DOHH2 (cell line): ENCODE data around the gene ZNF780A.

ENCODE experiments used
- H3F3A ChIP-seq: fragments of 200-600 bp; sonication (generic), shearing (Covaris generic); 2 replicates; pipeline ENCODE4 v1.6.0; 2016; ENCODE audit warnings: antibody characterized with exemption, mild to moderate bottlenecking; ENCODE audit not compliant: control insufficient read depth, insufficient read depth
- H3K27ac ChIP-seq: fragments of 200-600 bp; sonication (generic); 2 replicates; pipeline ENCODE4 v1.5.1; 2014; ENCODE audit warnings: low read depth, mild to moderate bottlenecking, low read length, moderate library complexity
- H3K27me3 ChIP-seq: fragments of 200-600 bp; sonication (generic); 2 replicates; pipeline ENCODE4 v1.6.1; 2014; ENCODE audit warnings: mild to moderate bottlenecking, low read length, mixed read lengths; ENCODE audit not compliant: control insufficient read depth
- H3K36me3 ChIP-seq: fragments of 200-600 bp; sonication (generic); 2 replicates; pipeline ENCODE4 v1.6.1; 2014; ENCODE audit warnings: mild to moderate bottlenecking, low read length, moderate library complexity, mixed read lengths; ENCODE audit not compliant: control insufficient read depth
- H3K4me1 ChIP-seq: fragments of 200-600 bp; sonication (generic); 2 replicates; pipeline ENCODE4 v1.6.1; 2014; ENCODE audit warnings: mild to moderate bottlenecking, low read length, mixed read lengths; ENCODE audit not compliant: control insufficient read depth
- H3K4me2 ChIP-seq: fragments of 200-600 bp; sonication (generic); 2 replicates; pipeline ENCODE4 v1.6.0; 2014; ENCODE audit warnings: mild to moderate bottlenecking, low read length, moderate library complexity
- H3K4me3 ChIP-seq: fragments of 200-600 bp; sonication (generic); 2 replicates; pipeline ENCODE4 v1.5.1; 2014; ENCODE audit warnings: mild to moderate bottlenecking, low read length, mixed read lengths
- H3K79me2 ChIP-seq: fragments of 200-600 bp; sonication (generic); 2 replicates; pipeline ENCODE4 v1.6.1; 2014; ENCODE audit warnings: mild to moderate bottlenecking, low read length, mixed read lengths; ENCODE audit not compliant: control insufficient read depth
- H3K9me2 ChIP-seq: fragments of 200-600 bp; sonication (generic); replicated peaks from 2 replicates; pipeline ENCODE4 v1.6.1; 2014; ENCODE audit warnings: mild to moderate bottlenecking, low read length, mixed read lengths; ENCODE audit not compliant: control insufficient read depth
- H3K9me3 ChIP-seq: fragments of 200-600 bp; sonication (generic); 2 replicates; pipeline ENCODE4 v1.6.1; 2014; ENCODE audit warnings: antibody characterized with exemption, low read length, mixed read lengths; ENCODE audit not compliant: control insufficient read depth, insufficient read depth
- H4K20me1 ChIP-seq: fragments of 200-600 bp; sonication (generic); 2 replicates; pipeline ENCODE4 v1.6.0; 2014; ENCODE audit warnings: low read depth, mild to moderate bottlenecking, antibody characterized with exemption, low read length, moderate library complexity; ENCODE audit not compliant: control insufficient read depth, insufficient read depth
- EZH2phosphoT487 ChIP-seq: fragments of 200-600 bp; sonication (generic); IDR thresholded peaks from 2 replicates; pipeline ENCODE4 v1.6.1; 2017; ENCODE audit warnings: borderline replicate concordance, mild to moderate bottlenecking, antibody characterized with exemption, low read length, moderate library complexity, mixed read lengths
- TF ChIP-seq, protein P1 (sequence below): fragments of 200-600 bp; sonication (generic); IDR thresholded peaks from one replicate; pipeline ENCODE4 v1.5.1; 2014; ENCODE audit warnings: antibody characterized with exemption, mild to moderate bottlenecking, low read depth, low read length; ENCODE audit not compliant: poor library complexity, severe bottlenecking

Gene ZNF780A

DNA sequence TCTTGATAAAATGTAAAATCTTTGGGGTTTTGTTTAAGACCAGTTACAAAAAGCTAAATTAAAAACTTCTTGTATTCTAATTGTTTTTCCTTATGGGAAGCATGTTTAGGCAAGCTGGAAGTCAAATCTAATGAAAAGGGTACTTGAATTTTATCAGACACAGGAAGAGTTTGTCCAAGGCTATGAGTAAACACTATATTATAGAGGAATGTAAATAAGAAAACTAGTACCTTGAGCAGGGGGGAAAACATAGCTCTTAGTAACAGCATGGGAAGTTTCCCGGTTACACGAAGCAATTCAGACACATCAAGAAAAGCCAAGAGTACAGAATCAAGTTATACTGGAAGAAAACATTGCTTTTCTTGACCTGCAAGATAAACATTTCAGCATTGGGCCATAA lies 19.8 kb upstream of the ZNF780A start:
- Histone ChIP-seq H4K20me1 (no peaks in the 10 kb centered on the region), H3K9me3 (peaks cover 4% of the 10 kb centered on the region; the same call in 1 of the 2 replicates), H3K4me3 (no peak overlapping the region), H3F3A (no peaks in the 10 kb centered on the region), H3K27me3 (no peaks in the 10 kb centered on the region), H3K9me2 (no peaks in the 10 kb centered on the region), H3K27ac (no peak overlapping the region), H3K36me3 (no peaks in the 10 kb centered on the region), H3K4me1 (no peaks in the 10 kb centered on the region), H3K79me2 (no peaks in the 10 kb centered on the region), H3K4me2 (no peak overlapping the region)
- TF ChIP-seq, protein P1, sequence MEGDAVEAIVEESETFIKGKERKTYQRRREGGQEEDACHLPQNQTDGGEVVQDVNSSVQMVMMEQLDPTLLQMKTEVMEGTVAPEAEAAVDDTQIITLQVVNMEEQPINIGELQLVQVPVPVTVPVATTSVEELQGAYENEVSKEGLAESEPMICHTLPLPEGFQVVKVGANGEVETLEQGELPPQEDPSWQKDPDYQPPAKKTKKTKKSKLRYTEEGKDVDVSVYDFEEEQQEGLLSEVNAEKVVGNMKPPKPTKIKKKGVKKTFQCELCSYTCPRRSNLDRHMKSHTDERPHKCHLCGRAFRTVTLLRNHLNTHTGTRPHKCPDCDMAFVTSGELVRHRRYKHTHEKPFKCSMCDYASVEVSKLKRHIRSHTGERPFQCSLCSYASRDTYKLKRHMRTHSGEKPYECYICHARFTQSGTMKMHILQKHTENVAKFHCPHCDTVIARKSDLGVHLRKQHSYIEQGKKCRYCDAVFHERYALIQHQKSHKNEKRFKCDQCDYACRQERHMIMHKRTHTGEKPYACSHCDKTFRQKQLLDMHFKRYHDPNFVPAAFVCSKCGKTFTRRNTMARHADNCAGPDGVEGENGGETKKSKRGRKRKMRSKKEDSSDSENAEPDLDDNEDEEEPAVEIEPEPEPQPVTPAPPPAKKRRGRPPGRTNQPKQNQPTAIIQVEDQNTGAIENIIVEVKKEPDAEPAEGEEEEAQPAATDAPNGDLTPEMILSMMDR: no peak
- TF ChIP-seq EZH2phosphoT487: no peak

GRCh38 chr19:40104754-40105153 lies 14.0 kb upstream of the ZNF780A start:
- H3F3A ChIP-seq: 0 out of 2 replicates have a peak, but pooled peaks cover 2% of the 10 kb centered on the region
- H4K20me1 ChIP-seq: no peaks in the 10 kb centered on the region
- peaks cover 4% of the 10 kb centered on the region; the same call in 1 of the 2 replicates for H3K27me3 ChIP-seq
- H3K4me3 ChIP-seq: no peak overlapping the region
- H3K4me2 ChIP-seq: no peak overlapping the region
- H3K9me2 ChIP-seq: no peaks in the 10 kb centered on the region
- H3K79me2 ChIP-seq: no peaks in the 10 kb centered on the region
- TF ChIP-seq, protein P1: no peak
- no peak for TF ChIP-seq EZH2phosphoT487
- H3K4me1 ChIP-seq: no peaks in the 10 kb centered on the region
- no peaks in the 10 kb centered on the region for H3K36me3 ChIP-seq
- no peak overlapping the region for H3K27ac ChIP-seq
- H3K9me3 ChIP-seq: no peaks in the 10 kb centered on the region

GRCh38 chr19:40103600-40103999 lies 12.9 kb upstream of the ZNF780A start:
- no peaks in the 10 kb centered on the region for H3K9me3 ChIP-seq
- no peak for TF ChIP-seq EZH2phosphoT487
- TF ChIP-seq, protein P1: no peak
- H3K79me2 ChIP-seq: no peaks in the 10 kb centered on the region
- H3K9me2 ChIP-seq: no peaks in the 10 kb centered on the region
- peaks cover 4% of the 10 kb centered on the region; the same call in 1 of the 2 replicates for H3K27me3 ChIP-seq
- no peaks in the 10 kb centered on the region for H4K20me1 ChIP-seq
- no peak overlapping the region for H3K27ac ChIP-seq
- no peak overlapping the region for H3K4me2 ChIP-seq
- no peaks in the 10 kb centered on the region for H3K36me3 ChIP-seq
- H3K4me3 ChIP-seq: no peak overlapping the region
- no peaks in the 10 kb centered on the region for H3K4me1 ChIP-seq
- 0 out of 2 replicates have a peak, but pooled peaks cover 2% of the 10 kb centered on the region for H3F3A ChIP-seq

DNA sequence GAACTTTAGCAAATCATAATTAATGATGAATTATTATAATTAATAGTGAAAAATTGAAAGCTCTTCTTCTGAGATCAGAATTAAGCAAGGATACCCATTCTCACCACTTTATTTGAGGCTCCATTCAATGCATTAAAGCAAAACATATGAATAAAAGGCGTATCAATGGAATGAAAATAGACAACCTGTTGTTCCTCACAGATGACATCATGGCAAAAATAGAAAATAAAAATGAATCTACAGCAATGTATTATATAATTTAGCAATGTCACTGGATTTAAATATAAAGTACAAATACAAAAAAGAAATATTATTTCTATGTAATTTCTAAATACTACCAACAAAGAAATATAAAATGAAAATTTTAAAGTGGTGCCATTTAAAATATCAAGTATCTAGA lies 11.1 kb upstream of the ZNF780A start:
- no peak for TF ChIP-seq EZH2phosphoT487
- TF ChIP-seq, protein P1: no peak
- Histone ChIP-seq H3K9me3 (no peaks in the 10 kb centered on the region), H3K4me3 (no peak overlapping the region), H3K4me2 (no peak overlapping the region), H4K20me1 (no peaks in the 10 kb centered on the region), H3K4me1 (no peaks in the 10 kb centered on the region), H3F3A (0 out of 2 replicates have a peak, but pooled peaks cover 2% of the 10 kb centered on the region), H3K27ac (no peak overlapping the region), H3K79me2 (no peaks in the 10 kb centered on the region), H3K9me2 (no peaks in the 10 kb centered on the region), H3K27me3 (peaks cover 4% of the 10 kb centered on the region; the same call in 1 of the 2 replicates), H3K36me3 (no peaks in the 10 kb centered on the region)
